Mesenchymal stem cell (in vitro differentiated cells and primary cell): ENCODE measurements around the gene TLN1. TPM values are rescaled to one million over a fixed set of nuclear protein-coding genes. Genes with fewer than 3 reads are reported as not detected.

Experiments
- DNase-seq: peaks from one replicate; pipeline ENCODE4 v3.0.0-alpha.2; 2013
- H2AFZ ChIP-seq: one replicate; pipeline ENCODE4 v1.6.1; 2013; ENCODE audit warnings: low read depth, mild to moderate bottlenecking, control low read depth, inconsistent platforms, low read length, moderate library complexity
- H2AK5ac ChIP-seq: 2 replicates; pipeline ENCODE4 v1.6.1; 2013; ENCODE audit warnings: low read length, moderate library complexity, mild to moderate bottlenecking, inconsistent platforms; ENCODE audit not compliant: severe bottlenecking
- H2BK120ac ChIP-seq: one replicate; pipeline ENCODE4 v1.6.1; 2013; ENCODE audit warnings: low read depth, mild to moderate bottlenecking, inconsistent platforms, low read length, moderate library complexity
- H2BK12ac ChIP-seq, 2 experiments: one replicate each; pipeline ENCODE4 v1.6.1; 2013; ENCODE audit warnings: inconsistent platforms in 2 of 2, low read length in 2 of 2, mild to moderate bottlenecking in 2 of 2, moderate library complexity in 2 of 2, control low read depth in 1 of 2
- H2BK15ac ChIP-seq: one replicate; pipeline ENCODE4 v1.6.1; 2013; ENCODE audit warnings: mild to moderate bottlenecking, low read depth, inconsistent platforms; ENCODE audit not compliant: poor library complexity, severe bottlenecking
- H2BK5ac ChIP-seq: 2 replicates; pipeline ENCODE4 v1.6.1; 2013; ENCODE audit warnings: low read depth, mild to moderate bottlenecking, low read length, control low read depth, inconsistent platforms; ENCODE audit not compliant: poor library complexity, severe bottlenecking
- H3K14ac ChIP-seq, 2 experiments: one replicate each; pipeline ENCODE4 v1.6.1; 2013; ENCODE audit warnings: inconsistent platforms in 2 of 2, low read length in 2 of 2, control low read depth in 1 of 2, mild to moderate bottlenecking in 1 of 2, moderate library complexity in 1 of 2
- H3K18ac ChIP-seq, 2 experiments: one replicate each; pipeline ENCODE4 v1.6.1; 2013; ENCODE audit warnings: inconsistent platforms in 2 of 2, low read length in 2 of 2, control low read depth in 1 of 2, low read depth in 1 of 2, mild to moderate bottlenecking in 1 of 2
- H3K23ac ChIP-seq, 2 experiments: one replicate each; pipeline ENCODE4 v1.6.1; 2013; ENCODE audit warnings: inconsistent platforms in 2 of 2, low read length in 2 of 2, mild to moderate bottlenecking in 2 of 2, moderate library complexity in 2 of 2, control low read depth in 1 of 2
- H3K27ac ChIP-seq: 2 replicates; pipeline ENCODE4 v1.5.1; 2013; ENCODE audit warnings: mild to moderate bottlenecking, moderate library complexity, low read length, control low read depth, inconsistent platforms; ENCODE audit not compliant: poor library complexity, severe bottlenecking
- H3K27me3 ChIP-seq, 2 experiments: 2 replicates each; pipeline versions ENCODE4 v1.6.1 to v1.7.0; 2013; ENCODE audit warnings: low read length in 2 of 2, mild to moderate bottlenecking in 2 of 2, moderate library complexity in 2 of 2, control low read depth in 1 of 2, inconsistent platforms in 1 of 2; ENCODE audit not compliant: control insufficient read depth in 1 of 2, insufficient read depth in 1 of 2
- H3K36me3 ChIP-seq, 2 experiments: 2 replicates each; pipeline versions ENCODE4 v1.6.1 to v1.7.0; 2013; ENCODE audit warnings: low read length in 2 of 2, control low read depth in 1 of 2, inconsistent platforms in 1 of 2, low read depth in 1 of 2, mild to moderate bottlenecking in 1 of 2; ENCODE audit not compliant: insufficient read depth in 2 of 2, control insufficient read depth in 1 of 2
- H3K4ac ChIP-seq, 2 experiments: one replicate each; pipeline ENCODE4 v1.6.1; 2013; ENCODE audit warnings: inconsistent platforms in 2 of 2, low read length in 2 of 2, mild to moderate bottlenecking in 2 of 2, moderate library complexity in 2 of 2, control low read depth in 1 of 2, low read depth in 1 of 2
- H3K4me1 ChIP-seq: 2 replicates; pipeline ENCODE4 v1.6.1; 2013; ENCODE audit warnings: low read depth, low read length, control low read depth; ENCODE audit not compliant: control insufficient read depth, insufficient read depth
- H3K4me2 ChIP-seq: 2 replicates; pipeline ENCODE4 v1.6.1; 2013; ENCODE audit warnings: low read length, mild to moderate bottlenecking, inconsistent platforms; ENCODE audit not compliant: poor library complexity, severe bottlenecking
- H3K4me3 ChIP-seq, 2 experiments: 2 replicates each; pipeline versions ENCODE4 v1.5.1 to v1.7.0; 2013; ENCODE audit warnings: low read length in 2 of 2, mild to moderate bottlenecking in 2 of 2, control low read depth in 1 of 2, low read depth in 1 of 2; ENCODE audit not compliant: insufficient read depth in 1 of 2
- H3K79me1 ChIP-seq: replicated peaks from 2 replicates; pipeline ENCODE4 v1.6.1; 2013; ENCODE audit warnings: mild to moderate bottlenecking, control low read depth, low read length, inconsistent platforms; ENCODE audit not compliant: poor library complexity, severe bottlenecking
- H3K9ac ChIP-seq: 2 replicates; pipeline ENCODE4 v1.7.0; 2013; ENCODE audit warnings: mild to moderate bottlenecking, low read length, moderate library complexity
- H3K9me3 ChIP-seq: 2 replicates; pipeline ENCODE4 v1.7.0; 2013; ENCODE audit warnings: mild to moderate bottlenecking, low read length; ENCODE audit not compliant: control insufficient read depth
- H4K8ac ChIP-seq: one replicate; pipeline ENCODE4 v1.6.1; 2013; ENCODE audit warnings: inconsistent platforms, mild to moderate bottlenecking, low read length, moderate library complexity
- H4K91ac ChIP-seq: one replicate; pipeline ENCODE4 v1.6.1; 2013; ENCODE audit warnings: mild to moderate bottlenecking, low read length, inconsistent platforms
- WGBS: methylation state at CpG from one replicate; pipeline ENCODE4 v1.1.7; 2013; ENCODE audit warnings: mixed read lengths; 5-methylcytosine and 5-hydroxymethylcytosine counted together
- polyA plus RNA-seq, 2 experiments: library from polyadenylated mRNA; stranded (reverse); fragments of 200-250 nt; gene quantifications; one replicate each; pipeline ENCODE4 v1.2.3, GENCODE V29; 2013

TLN1 gene
- polyA plus RNA-seq (2013, experiment 1 of 2), result 98.6 TPM
- 91.6 TPM for polyA plus RNA-seq (2013, experiment 2 of 2)

- H3K27me3 ChIP-seq, result no peaks in the 10 kb centered on the region
- H3K4ac ChIP-seq, result peak within 1 kb of the TSS; percentile 76 to 89
- H3K9ac ChIP-seq, result peak within 1 kb of the TSS; percentile 97
- H2BK120ac ChIP-seq, result peak within 1 kb of the TSS; percentile 94
- peak within 1 kb of the TSS; percentile 79 for H2AK5ac ChIP-seq
- peaks cover 5% of the 10 kb centered on the region for H3K79me1 ChIP-seq
- H2BK5ac ChIP-seq, result peak within 1 kb of the TSS; percentile 33
- peak within 1 kb of the TSS; percentile 43 for H2AFZ ChIP-seq
- peaks cover 18 to 42% of the 10 kb centered on the region in 2 experiments for H3K36me3 ChIP-seq
- peak within 1 kb of the TSS; percentile 99 for H4K91ac ChIP-seq
- H2BK12ac ChIP-seq, result peak within 1 kb of the TSS; percentile 65 to 73
- under 1% methylated on average over 48 of the region's 49 CpGs for WGBS
- peak; percentile 100 for DNase-seq
- peak within 1 kb of the TSS; percentile 27 to 46 for H3K23ac ChIP-seq
- H2BK15ac ChIP-seq, result peak within 1 kb of the TSS; percentile 64
- H3K18ac ChIP-seq, result peak within 1 kb of the TSS; percentile 76 to 98
- peak within 1 kb of the TSS; percentile 77 for H3K4me2 ChIP-seq
- peak within 1 kb of the TSS; percentile 78 to 91 for H3K4me3 ChIP-seq
- H3K4me1 ChIP-seq, result peaks cover 17% of the 10 kb centered on the region
- peak within 1 kb of the TSS; percentile 91 for H3K27ac ChIP-seq
- H4K8ac ChIP-seq, result peak within 1 kb of the TSS; percentile 94
- H3K14ac ChIP-seq, result peak within 1 kb of the TSS; percentile 45 to 90
- H3K9me3 ChIP-seq, result no peaks in the 10 kb centered on the region
Observed at GRCh38 chr9:35732185-35732799, at the start of gene TLN1, which contains the start of gene CREB3. Gene TLN1, minus strand, starts transcription at chr9:35732195. Its CDS starts 6,501 bp downstream, at chr9:35725694. Gene CREB3, plus strand, starts transcription at chr9:35732666. Its CDS starts 107 bp downstream, at chr9:35732773.

GRCh38 chr9:35781066-35781465 is 49.1 kb upstream of the TLN1 start:
- no peak overlapping the region for H2BK5ac ChIP-seq
- no peak overlapping the region for H2AFZ ChIP-seq
- no peak overlapping the region for H3K14ac ChIP-seq
- no peak overlapping the region for H4K91ac ChIP-seq
- no peaks in the 10 kb centered on the region for H3K9me3 ChIP-seq
- no peak overlapping the region for H3K4me2 ChIP-seq
- no peak overlapping the region for H2BK15ac ChIP-seq
- H3K4ac ChIP-seq, result no peak overlapping the region
- no peak overlapping the region for H4K8ac ChIP-seq
- H3K9ac ChIP-seq, result no peak overlapping the region
- no peaks in the 10 kb centered on the region for H3K79me1 ChIP-seq
- no peak overlapping the region for H2BK12ac ChIP-seq
- WGBS, result 96% methylated on average over 2 of the region's 2 CpGs
- no peak overlapping the region for H3K27ac ChIP-seq
- DNase-seq, result no peak
- no peaks in the 10 kb centered on the region for H3K36me3 ChIP-seq
- peaks cover 2% of the 10 kb centered on the region for H3K4me1 ChIP-seq
- peaks cover 4 to 19% of the 10 kb centered on the region in 2 experiments for H3K27me3 ChIP-seq
- no peak overlapping the region for H2BK120ac ChIP-seq
- no peak overlapping the region for H3K23ac ChIP-seq
- no peak overlapping the region for H2AK5ac ChIP-seq
- no peak overlapping the region for H3K4me3 ChIP-seq
- no peak overlapping the region for H3K18ac ChIP-seq

- no peak overlapping the region for H2BK12ac ChIP-seq
Observed at GRCh38 chr9:35778496-35778895, 46.5 kb upstream of the TLN1 start.

GRCh38 chr9:35776018-35776417 is 44.0 kb upstream of the TLN1 start:
- no peak overlapping the region for H2BK12ac ChIP-seq
- no peak overlapping the region for H3K9ac ChIP-seq
- H3K36me3 ChIP-seq, result no peaks in the 10 kb centered on the region
- no peaks in the 10 kb centered on the region for H3K9me3 ChIP-seq
- H3K14ac ChIP-seq, result no peak overlapping the region
- no peak overlapping the region for H4K91ac ChIP-seq
- H3K4me1 ChIP-seq, result peaks cover 8% of the 10 kb centered on the region
- H2BK5ac ChIP-seq, result no peak overlapping the region
- H3K4me3 ChIP-seq, result no peak overlapping the region
- H3K79me1 ChIP-seq, result peaks cover 4% of the 10 kb centered on the region
- no peak overlapping the region for H2BK120ac ChIP-seq
- no peak overlapping the region for H3K18ac ChIP-seq
- no peak overlapping the region for H2AK5ac ChIP-seq
- H3K23ac ChIP-seq, result no peak overlapping the region
- no peak overlapping the region for H2BK15ac ChIP-seq
- WGBS, result 100% methylated on average over 2 of the region's 4 CpGs
- no peak overlapping the region for H3K4ac ChIP-seq
- H3K27ac ChIP-seq, result no peak overlapping the region
- H2AFZ ChIP-seq, result no peak overlapping the region
- H3K4me2 ChIP-seq, result no peak overlapping the region
- H4K8ac ChIP-seq, result no peak overlapping the region
- H3K27me3 ChIP-seq, result peaks cover 4 to 19% of the 10 kb centered on the region in 2 experiments
- DNase-seq, result no peak

More at GRCh38 chr9:35778496-35778895, 46.5 kb upstream of the TLN1 start:
- Histone ChIP-seq H3K9me3 (no peaks in the 10 kb centered on the region), H3K27me3 (peaks cover 4 to 19% of the 10 kb centered on the region in 2 experiments), H2AK5ac (no peak overlapping the region), H2BK120ac (no peak overlapping the region), H3K23ac (no peak overlapping the region), H3K4me2 (no peak overlapping the region), H3K79me1 (peaks cover 4% of the 10 kb centered on the region), H2BK5ac (no peak overlapping the region), H3K18ac (no peak overlapping the region), H4K8ac (no peak overlapping the region), H3K36me3 (no peaks in the 10 kb centered on the region), H3K4me3 (no peak overlapping the region), H2BK15ac (no peak overlapping the region), H3K27ac (no peak overlapping the region), H2AFZ (no peak overlapping the region), H3K14ac (no peak overlapping the region), H3K4ac (no peak overlapping the region), H3K9ac (no peak overlapping the region), H4K91ac (no peak overlapping the region), H3K4me1 (peaks cover 5% of the 10 kb centered on the region)
- no peak for DNase-seq
- WGBS, result 84% methylated on average over 3 of the region's 3 CpGs
